Measurements from ENCODE around the gene BAIAP3. TPM values are rescaled to one million over a fixed set of nuclear protein-coding genes. Genes with fewer than 3 reads are reported as not detected.

BAIAP3 gene, protein sequence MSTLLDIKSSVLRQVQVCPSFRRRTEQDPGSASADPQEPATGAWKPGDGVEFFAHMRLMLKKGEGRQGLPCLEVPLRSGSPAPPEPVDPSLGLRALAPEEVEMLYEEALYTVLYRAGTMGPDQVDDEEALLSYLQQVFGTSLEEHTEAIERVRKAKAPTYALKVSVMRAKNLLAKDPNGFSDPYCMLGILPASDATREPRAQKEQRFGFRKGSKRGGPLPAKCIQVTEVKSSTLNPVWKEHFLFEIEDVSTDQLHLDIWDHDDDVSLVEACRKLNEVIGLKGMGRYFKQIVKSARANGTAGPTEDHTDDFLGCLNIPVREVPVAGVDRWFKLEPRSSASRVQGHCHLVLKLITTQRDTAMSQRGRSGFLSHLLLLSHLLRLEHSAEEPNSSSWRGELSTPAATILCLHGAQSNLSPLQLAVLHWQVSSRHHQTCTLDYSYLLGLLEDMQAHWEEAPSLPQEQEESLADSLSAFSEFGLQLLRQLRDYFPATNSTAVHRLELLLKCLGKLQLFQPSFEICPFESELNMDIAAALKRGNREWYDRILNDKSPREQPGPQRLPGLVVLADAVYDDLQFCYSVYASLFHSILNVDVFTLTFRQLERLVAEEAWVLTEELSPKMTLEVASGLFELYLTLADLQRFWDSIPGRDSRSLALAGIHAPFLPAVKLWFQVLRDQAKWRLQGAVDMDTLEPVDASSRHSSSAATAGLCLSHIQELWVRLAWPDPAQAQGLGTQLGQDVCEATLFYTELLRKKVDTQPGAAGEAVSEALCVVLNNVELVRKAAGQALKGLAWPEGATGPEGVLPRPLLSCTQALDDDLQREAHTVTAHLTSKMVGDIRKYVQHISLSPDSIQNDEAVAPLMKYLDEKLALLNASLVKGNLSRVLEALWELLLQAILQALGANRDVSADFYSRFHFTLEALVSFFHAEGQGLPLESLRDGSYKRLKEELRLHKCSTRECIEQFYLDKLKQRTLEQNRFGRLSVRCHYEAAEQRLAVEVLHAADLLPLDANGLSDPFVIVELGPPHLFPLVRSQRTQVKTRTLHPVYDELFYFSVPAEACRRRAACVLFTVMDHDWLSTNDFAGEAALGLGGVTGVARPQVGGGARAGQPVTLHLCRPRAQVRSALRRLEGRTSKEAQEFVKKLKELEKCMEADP
- 0.11 and 0.13 TPM in 2 replicates for total RNA-seq

GRCh38 chr16:1333149-1333812, at the start of gene BAIAP3:
Gene BAIAP3, plus strand, starts transcription at chr16:1333645. Its CDS starts 4,905 bp downstream, at chr16:1338550.

GRCh38 chr16:1308977-1309885, 24.2 kb upstream of the BAIAP3 start, which contains the start of gene UBE2I:
Gene UBE2I, plus strand, starts transcription at chr16:1309636. Its CDS starts 4,395 bp downstream, at chr16:1314031.

DNA sequence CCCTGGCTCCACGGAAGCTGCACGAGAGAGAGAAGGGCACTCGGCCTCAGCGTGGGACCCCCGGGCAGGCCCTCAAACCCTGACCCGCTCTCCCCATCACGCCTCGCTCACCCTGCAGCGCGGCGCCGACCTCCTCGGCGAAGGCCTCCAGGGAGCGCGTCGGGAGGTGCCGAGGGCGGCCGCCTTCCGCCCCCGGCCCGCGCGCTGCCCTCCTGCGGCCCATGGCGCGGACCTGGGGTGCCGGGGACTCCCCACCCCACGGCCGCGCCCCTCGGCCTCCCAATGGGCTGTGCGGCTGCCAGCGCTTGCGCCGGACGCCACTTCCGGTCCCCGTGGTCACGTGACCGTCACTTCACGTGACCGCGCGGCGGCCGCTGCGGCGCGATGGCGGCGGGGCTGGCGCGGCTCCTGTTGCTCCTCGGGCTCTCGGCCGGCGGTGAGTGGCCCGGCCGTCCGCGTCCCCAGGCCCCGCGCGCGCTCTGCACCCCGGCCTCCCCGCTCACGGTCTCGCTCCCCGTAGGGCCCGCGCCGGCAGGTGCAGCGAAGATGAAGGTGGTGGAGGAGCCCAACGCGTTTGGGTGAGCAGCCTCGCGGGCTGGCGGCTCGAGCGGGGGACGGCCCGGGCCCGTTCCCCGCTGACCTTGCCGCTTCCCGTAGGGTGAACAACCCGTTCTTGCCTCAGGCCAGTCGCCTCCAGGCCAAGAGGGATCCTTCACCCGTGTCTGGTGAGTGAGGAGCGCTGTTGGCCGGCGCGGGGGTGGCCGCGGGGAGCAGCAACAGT, 18.3 kb downstream of the BAIAP3 start, which contains the start of the genes GNPTG and TSR3:
GNPTG (plus strand) TSS at position 350 of the 781 bp plus-strand sequence; CDS start at position 385, 35 bp downstream.
TSR3 (minus strand) TSS at position 297 of the 781 bp plus-strand sequence; CDS start at position 223, 74 bp downstream.

Other genes starting within 250 kb of the BAIAP3 start
- gene C1QTNF8, start 237.4 kb upstream of the BAIAP3 start, total RNA-seq, result 0.65 TPM in 1 of 2 replicates, not detected in the other
- gene CACNA1H, start 180.5 kb upstream of the BAIAP3 start, total RNA-seq, result not detected in 2 replicates
- not detected in 2 replicates for gene TPSG1, start 108.4 kb upstream of the BAIAP3 start, total RNA-seq
- gene TPSB2, start 103.5 kb upstream of the BAIAP3 start, total RNA-seq, result not detected in 2 replicates
- not detected in 2 replicates for gene TPSAB1, start 92.9 kb upstream of the BAIAP3 start, total RNA-seq
- not detected in 2 replicates for gene TPSD1, start 77.6 kb upstream of the BAIAP3 start, total RNA-seq
- gene UBE2I, start 24.0 kb upstream of the BAIAP3 start, total RNA-seq, result 55.7 and 61.3 TPM in 2 replicates
- gene TSR3, start 18.2 kb downstream of the BAIAP3 start, total RNA-seq, result 42.0 and 44.7 TPM in 2 replicates
- gene GNPTG, start 18.3 kb downstream of the BAIAP3 start, total RNA-seq, result 41.6 and 41.8 TPM in 2 replicates
- 10.4 and 12.2 TPM in 2 replicates for gene UNKL, start 81.1 kb downstream of the BAIAP3 start, total RNA-seq
- gene UQCC4, start 87.1 kb downstream of the BAIAP3 start, total RNA-seq, result 7.7 and 8.8 TPM in 2 replicates
- not detected in 2 replicates for gene PERCC1, start 97.4 kb downstream of the BAIAP3 start, total RNA-seq
- gene CCDC154, start 110.9 kb downstream of the BAIAP3 start, total RNA-seq, result 0.13 and 0.22 TPM in 2 replicates
- 52.8 and 82.3 TPM in 2 replicates for gene CLCN7, start 141.4 kb downstream of the BAIAP3 start, total RNA-seq
- gene PTX4, start 155.3 kb downstream of the BAIAP3 start, total RNA-seq, result not detected in 2 replicates
- gene TELO2, start 159.7 kb downstream of the BAIAP3 start, total RNA-seq, result 9.9 and 10.4 TPM in 2 replicates
- gene TMEM204, start 200.0 kb downstream of the BAIAP3 start, total RNA-seq, result 10.6 and 11.9 TPM in 2 replicates